ENCODE data around the gene CDH23. TPM values are rescaled to one million over a fixed set of nuclear protein-coding genes. Genes with fewer than 3 reads are reported as not detected.
A peak's percentile ranks its signal among the peaks of the same experiment; 100 is the strongest.

The CDH23 gene
- total and polyA plus RNA-seq, 5 donors = 2.4 to 6.3 (median 5.2) TPM

DNA sequence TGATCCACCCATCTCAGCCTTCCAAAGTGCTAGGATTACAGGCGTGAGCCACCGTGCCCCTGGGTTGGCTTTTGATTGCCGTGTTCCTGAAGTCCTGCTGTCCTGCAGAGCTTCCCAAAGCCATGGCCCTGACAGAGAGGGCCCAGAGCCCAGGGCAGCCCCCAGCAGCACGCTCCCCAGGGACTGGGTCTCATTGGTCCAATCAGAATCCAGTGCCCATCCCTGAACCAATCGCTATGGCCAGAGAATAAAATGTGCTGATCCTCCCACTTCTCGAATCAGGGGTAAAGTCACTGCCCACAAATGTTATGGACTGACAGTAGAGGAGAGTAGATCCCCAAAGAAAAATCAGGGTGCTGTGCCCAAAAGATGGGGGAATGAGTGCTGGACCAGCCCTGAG is 327.8 kb downstream of the CDH23 start:
- Histone ChIP-seq H3K9me3 (ENCODE audit: control insufficient read depth, low read length) (no peaks in the 10 kb centered on the region), H3K27me3 (ENCODE audit: control insufficient read depth, insufficient read depth) (no peaks in the 10 kb centered on the region), H3K4me3 (ENCODE audit: low read length) (no peak overlapping the region), H3K27ac (ENCODE audit: low read length) (no peak overlapping the region), H3K4me1 (ENCODE audit: control insufficient read depth, insufficient read depth, low read length) (peaks cover 14% of the 10 kb centered on the region)
- 96% methylated on average over 6 of the region's 6 CpGs for WGBS
- ATAC-seq = no peak
- DNase-seq = peak in 1 of 3 donors; percentile 37
- intact Hi-C loops (cut with DNase I) = no loop called here

GRCh38 chr10:71725249-71725648 is 328.5 kb downstream of the CDH23 start:
- peaks cover 12% of the 10 kb centered on the region for H3K4me1 ChIP-seq (ENCODE audit: control insufficient read depth, insufficient read depth, low read length)
- no peaks in the 10 kb centered on the region for H3K9me3 ChIP-seq (ENCODE audit: control insufficient read depth, low read length)
- H3K27ac ChIP-seq (ENCODE audit: low read length) = no peak overlapping the region
- no peak overlapping the region for H3K4me3 ChIP-seq (ENCODE audit: low read length)
- intact Hi-C loops (cut with DNase I) = no loop called here
- no peaks in the 10 kb centered on the region for H3K27me3 ChIP-seq (ENCODE audit: control insufficient read depth, insufficient read depth)
- ATAC-seq (no peak), DNase-seq (peak in 1 of 3 donors; percentile 47)
- 93% methylated on average over 14 of the region's 14 CpGs for WGBS

DNA sequence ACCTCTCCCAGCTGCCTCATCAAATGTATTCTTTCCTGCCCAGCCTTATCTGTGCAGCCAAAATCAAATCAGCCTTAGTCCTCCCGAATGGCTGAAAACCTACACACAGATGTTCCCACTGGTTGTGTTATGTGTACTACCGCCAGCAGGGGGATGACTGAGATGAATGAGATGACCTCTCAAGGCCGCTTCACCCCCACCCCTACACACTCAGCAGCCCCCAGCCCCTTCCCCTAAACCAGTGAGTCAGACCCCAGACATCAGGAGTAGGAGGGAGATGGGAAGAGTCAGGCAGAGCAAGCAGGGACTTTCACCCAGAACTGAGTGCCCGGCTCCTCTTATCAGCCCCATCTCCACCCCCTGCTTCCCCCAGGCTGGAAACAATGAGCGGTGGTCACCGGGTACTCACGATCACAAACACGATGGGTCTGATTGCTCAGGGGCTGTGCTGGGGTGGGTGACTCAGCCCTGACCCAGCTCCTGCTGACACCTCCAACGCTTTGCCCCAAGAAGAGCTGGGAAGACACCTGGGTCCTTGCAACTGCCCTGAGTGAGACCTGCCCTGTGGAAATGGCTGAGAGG is 329.4 kb downstream of the CDH23 start:
- intact Hi-C loops (cut with DNase I) = no loop called here
- Histone ChIP-seq H3K9me3 (ENCODE audit: control insufficient read depth, low read length) (no peaks in the 10 kb centered on the region), H3K27ac (ENCODE audit: low read length) (no peak overlapping the region), H3K27me3 (ENCODE audit: control insufficient read depth, insufficient read depth) (no peaks in the 10 kb centered on the region), H3K4me1 (ENCODE audit: control insufficient read depth, insufficient read depth, low read length) (peaks cover 12% of the 10 kb centered on the region), H3K4me3 (ENCODE audit: low read length) (no peak overlapping the region)
- WGBS = 56% methylated on average over 9 of the region's 9 CpGs
- ATAC-seq (no peak), DNase-seq (peak in 1 of 3 donors; percentile 68)

- H3K4me3 ChIP-seq (ENCODE audit: low read length) = no peak overlapping the region
- intact Hi-C loops (cut with DNase I) = no loop called here
- H3K27me3 ChIP-seq (ENCODE audit: control insufficient read depth, insufficient read depth) = no peaks in the 10 kb centered on the region
- peaks cover 12% of the 10 kb centered on the region for H3K4me1 ChIP-seq (ENCODE audit: control insufficient read depth, insufficient read depth, low read length)
- 88% methylated on average over 11 of the region's 11 CpGs for WGBS
- H3K9me3 ChIP-seq (ENCODE audit: control insufficient read depth, low read length) = no peaks in the 10 kb centered on the region
- ATAC-seq (no peak), DNase-seq (peak in 1 of 3 donors; percentile 42)
- H3K27ac ChIP-seq (ENCODE audit: low read length) = no peak overlapping the region
These were observed 329.9 kb downstream of the CDH23 start for GRCh38 chr10:71726580-71727104.

DNA sequence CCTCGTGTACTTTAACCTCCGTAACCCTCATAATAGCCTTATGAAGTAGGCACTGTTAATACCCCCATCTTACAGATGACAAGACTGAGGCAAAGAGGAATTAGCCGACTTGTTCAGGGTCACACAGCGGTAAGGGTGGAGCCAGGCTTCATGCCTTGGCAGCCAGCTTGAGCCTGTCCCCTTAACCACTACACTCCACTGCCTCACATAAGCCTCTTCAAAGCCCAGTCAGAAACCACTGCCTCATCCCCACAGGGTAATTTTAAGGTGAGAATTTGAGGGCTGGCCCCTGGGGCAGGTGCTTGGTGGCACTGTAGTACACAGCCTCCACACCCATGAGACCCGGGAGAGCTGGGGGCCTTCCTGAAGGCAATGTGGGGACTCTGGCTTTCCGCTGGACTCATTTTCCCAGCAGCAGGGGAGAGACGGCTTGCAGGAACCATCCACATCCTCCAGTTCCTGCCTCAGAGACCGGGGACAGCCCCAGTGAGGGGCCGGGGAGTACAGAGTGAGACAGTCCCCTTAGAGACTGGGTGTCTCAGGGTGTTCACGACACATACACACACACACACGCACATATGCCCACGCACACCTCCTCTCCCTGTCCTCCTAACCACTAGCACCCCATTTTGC is 330.5 kb downstream of the CDH23 start:
- peaks cover 12% of the 10 kb centered on the region for H3K4me1 ChIP-seq (ENCODE audit: control insufficient read depth, insufficient read depth, low read length)
- 69% methylated on average over 12 of the region's 12 CpGs for WGBS
- H3K27ac ChIP-seq (ENCODE audit: low read length) = peak overlapping the region; percentile 81
- peak in 1 of 3 donors; percentile 58 for DNase-seq
- peak; percentile 1 to 3 for ATAC-seq
- H3K27me3 ChIP-seq (ENCODE audit: control insufficient read depth, insufficient read depth) = no peaks in the 10 kb centered on the region
- intact Hi-C loops (cut with DNase I) = no loop called here
- no peaks in the 10 kb centered on the region for H3K9me3 ChIP-seq (ENCODE audit: control insufficient read depth, low read length)
- H3K4me3 ChIP-seq (ENCODE audit: low read length) = no peak overlapping the region

GRCh38 chr10:71727738-71728737 is 331.3 kb downstream of the CDH23 start:
- H3K4me3 ChIP-seq (ENCODE audit: low read length) = no peak overlapping the region
- H3K9me3 ChIP-seq (ENCODE audit: control insufficient read depth, low read length) = no peaks in the 10 kb centered on the region
- peak; percentile 64 to 84 (median 82) for DNase-seq
- no peaks in the 10 kb centered on the region for H3K27me3 ChIP-seq (ENCODE audit: control insufficient read depth, insufficient read depth)
- 16% methylated on average over 8 of the region's 8 CpGs for WGBS
- intact Hi-C loops (cut with DNase I) = no loop called here
- peak overlapping the region; percentile 81 for H3K27ac ChIP-seq (ENCODE audit: low read length)
- peaks cover 12% of the 10 kb centered on the region for H3K4me1 ChIP-seq (ENCODE audit: control insufficient read depth, insufficient read depth, low read length)
- ATAC-seq = peak; percentile 56 to 71

- no peaks in the 10 kb centered on the region for H3K27me3 ChIP-seq (ENCODE audit: control insufficient read depth, insufficient read depth)
- intact Hi-C loops (cut with DNase I) = no loop called here
- H3K9me3 ChIP-seq (ENCODE audit: control insufficient read depth, low read length) = no peaks in the 10 kb centered on the region
- H3K27ac ChIP-seq (ENCODE audit: low read length) = peak overlapping the region; percentile 20
- WGBS = 46% methylated on average over 10 of the region's 10 CpGs
- H3K4me3 ChIP-seq (ENCODE audit: low read length) = no peak overlapping the region
- peak; percentile 55 to 68 for ATAC-seq
- DNase-seq = peak; percentile 76 to 90 (median 89)
- H3K4me1 ChIP-seq (ENCODE audit: control insufficient read depth, insufficient read depth, low read length) = peaks cover 12% of the 10 kb centered on the region
These were observed 332.5 kb downstream of the CDH23 start for GRCh38 chr10:71729161-71729636.

DNA sequence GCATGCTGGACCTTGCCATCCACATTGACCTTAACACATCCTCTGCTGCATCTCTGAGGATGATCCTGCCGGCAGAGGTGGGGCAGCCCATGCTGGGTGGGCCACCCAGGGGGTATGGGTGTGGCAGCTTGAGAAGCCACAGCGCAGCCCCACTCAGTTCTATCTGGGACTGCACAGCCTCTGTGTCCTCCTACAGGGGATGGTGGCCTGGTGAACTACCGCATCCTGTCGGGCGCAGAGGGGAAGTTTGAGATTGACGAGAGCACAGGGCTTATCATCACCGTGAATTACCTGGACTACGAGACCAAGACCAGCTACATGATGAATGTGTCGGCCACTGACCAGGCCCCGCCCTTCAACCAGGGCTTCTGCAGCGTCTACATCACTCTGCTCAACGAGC is 335.1 kb downstream of the CDH23 start:
- 92% methylated on average over 12 of the region's 12 CpGs for WGBS
- intact Hi-C loops (cut with DNase I) = no loop called here
- H3K9me3 ChIP-seq (ENCODE audit: control insufficient read depth, low read length) = no peaks in the 10 kb centered on the region
- no peaks in the 10 kb centered on the region for H3K27me3 ChIP-seq (ENCODE audit: control insufficient read depth, insufficient read depth)
- no peak overlapping the region for H3K27ac ChIP-seq (ENCODE audit: low read length)
- DNase-seq = peak in 1 of 3 donors; percentile 33
- peaks cover 12% of the 10 kb centered on the region for H3K4me1 ChIP-seq (ENCODE audit: control insufficient read depth, insufficient read depth, low read length)
- no peak overlapping the region for H3K4me3 ChIP-seq (ENCODE audit: low read length)
- no peak for ATAC-seq

- Histone ChIP-seq H3K27me3 (ENCODE audit: control insufficient read depth, insufficient read depth) (no peaks in the 10 kb centered on the region), H3K4me1 (ENCODE audit: control insufficient read depth, insufficient read depth, low read length) (no peaks in the 10 kb centered on the region), H3K9me3 (ENCODE audit: control insufficient read depth, low read length) (no peaks in the 10 kb centered on the region), H3K4me3 (ENCODE audit: low read length) (no peak overlapping the region), H3K27ac (ENCODE audit: low read length) (no peak overlapping the region)
- intact Hi-C loops (cut with DNase I) = no loop called here
- ATAC-seq = no peak
- DNase-seq = peak in 1 of 3 donors; percentile 6
- 85% methylated on average over 5 of the region's 5 CpGs for WGBS
These were observed 338.1 kb downstream of the CDH23 start for GRCh38 chr10:71734797-71735196.

DNA sequence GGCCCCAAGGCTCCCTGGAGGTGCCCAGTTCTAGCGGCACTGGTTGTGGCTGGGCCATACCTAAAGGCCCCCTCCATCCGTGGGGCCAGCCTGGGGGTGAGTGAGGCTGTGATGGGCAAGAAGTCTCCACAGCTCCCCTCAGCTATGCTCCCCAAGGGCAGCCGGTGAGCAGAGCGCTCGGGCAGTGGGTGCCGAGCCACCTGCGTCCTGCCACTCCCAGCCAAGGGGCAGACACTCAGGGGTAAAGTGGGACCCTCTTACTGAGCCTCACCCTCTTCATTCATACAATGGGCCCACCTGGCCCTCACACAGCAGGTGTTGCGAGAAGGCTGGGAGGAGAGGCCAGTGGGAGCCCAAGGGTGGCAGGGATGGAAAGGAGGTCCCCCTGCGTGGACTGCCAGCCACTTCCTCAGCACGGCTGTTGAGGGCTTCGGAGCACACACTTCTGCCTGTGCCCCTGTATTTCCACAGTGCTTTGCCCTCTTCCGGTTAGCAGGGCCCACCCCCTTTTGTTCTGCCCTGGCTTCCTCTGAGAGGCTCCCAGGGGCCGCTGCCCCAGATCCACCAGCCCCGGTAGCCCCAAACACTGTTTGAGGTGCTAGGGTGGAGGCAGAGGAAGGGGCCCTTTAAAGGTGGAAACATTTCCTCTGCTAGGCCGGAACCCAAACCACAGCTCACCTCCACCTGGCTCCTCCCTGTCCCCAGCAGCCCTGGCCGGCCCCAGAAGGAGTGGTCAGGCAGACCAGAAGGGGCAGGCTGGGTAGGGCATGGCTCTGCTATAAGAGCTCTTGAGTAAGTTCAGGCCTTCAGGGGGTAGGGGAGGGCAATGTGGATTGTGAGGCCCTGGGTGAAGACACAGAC is 339.2 kb downstream of the CDH23 start:
- Histone ChIP-seq H3K4me3 (ENCODE audit: low read length) (no peak overlapping the region), H3K27me3 (ENCODE audit: control insufficient read depth, insufficient read depth) (no peaks in the 10 kb centered on the region), H3K9me3 (ENCODE audit: control insufficient read depth, low read length) (no peaks in the 10 kb centered on the region), H3K27ac (ENCODE audit: low read length) (no peak overlapping the region), H3K4me1 (ENCODE audit: control insufficient read depth, insufficient read depth, low read length) (no peaks in the 10 kb centered on the region)
- DNase-seq = peak in 1 of 3 donors; percentile 67
- intact Hi-C loops (cut with DNase I) = no loop called here
- 85% methylated on average over 16 of the region's 16 CpGs for WGBS
- ATAC-seq = peak in 1 of 2 donors; percentile 27

All from right cardiac atrium (tissue), 5 donors.